Measurements from ENCODE around the gene IZUMO3. TPM values are rescaled to one million over a fixed set of nuclear protein-coding genes. Genes with fewer than 3 reads are reported as not detected.

IZUMO3 gene
- total RNA-seq, 1 experiment from 2014 or later = not detected

GRCh38 chr9:24500761-24501160, 44.9 kb downstream of the IZUMO3 start:
- no peaks in the 10 kb centered on the region for H3K36me3 ChIP-seq (ENCODE audit: insufficient read depth, low read length, poor library complexity, severe bottlenecking)
- TF ChIP-seq CTCF (conservative IDR thresholded peaks at IDR 0.05; ENCODE audit: low read depth, low read length) (no peak), EZH2 (IDR thresholded peaks at IDR 0.05; ENCODE audit: borderline replicate concordance, low read depth, low read length, poor library complexity, severe bottlenecking) (no peak)
- POLR2A ChIA-PET (ENCODE audit: low non-redundant PET) = no interaction called here
- intact Hi-C loops (cut with micrococcal nuclease; ENCODE audit: unreplicated experiment) = no loop called here
- no peak for DNase-seq (ENCODE audit: low spot score)
- H3K9me3 ChIP-seq (ENCODE audit: low read depth, low read length, poor library complexity, severe bottlenecking) = no peaks in the 10 kb centered on the region
- no peaks in the 10 kb centered on the region for H3K4me1 ChIP-seq (ENCODE audit: insufficient read depth, low read length, poor library complexity, severe bottlenecking)
- H3K4me3 ChIP-seq (ENCODE audit: low read depth, low read length, poor library complexity, severe bottlenecking) = no peak overlapping the region
- CTCF ChIA-PET = no interaction called here
- no peaks in the 10 kb centered on the region for H3K27me3 ChIP-seq (replicated peaks; ENCODE audit: insufficient read depth, low read depth, low read length, poor library complexity)
- H3K27ac ChIP-seq (ENCODE audit: low read depth, low read length, poor library complexity, severe bottlenecking) = no peak overlapping the region
- BruUV-seq (replicated peaks) = no TSS peak

GRCh38 chr9:24498632-24499031, 47.1 kb downstream of the IZUMO3 start:
- Histone ChIP-seq H3K4me1 (ENCODE audit: insufficient read depth, low read length, poor library complexity, severe bottlenecking) (no peaks in the 10 kb centered on the region), H3K27ac (ENCODE audit: low read depth, low read length, poor library complexity, severe bottlenecking) (no peak overlapping the region), H3K36me3 (ENCODE audit: insufficient read depth, low read length, poor library complexity, severe bottlenecking) (no peaks in the 10 kb centered on the region), H3K27me3 (replicated peaks; ENCODE audit: insufficient read depth, low read depth, low read length, poor library complexity) (no peaks in the 10 kb centered on the region), H3K4me3 (ENCODE audit: low read depth, low read length, poor library complexity, severe bottlenecking) (no peak overlapping the region), H3K9me3 (ENCODE audit: low read depth, low read length, poor library complexity, severe bottlenecking) (no peaks in the 10 kb centered on the region)
- POLR2A ChIA-PET (ENCODE audit: low non-redundant PET) = no interaction called here
- no TSS peak for BruUV-seq (replicated peaks)
- DNase-seq (ENCODE audit: low spot score) = no peak
- CTCF ChIA-PET = no interaction called here
- TF ChIP-seq CTCF (conservative IDR thresholded peaks at IDR 0.05; ENCODE audit: low read depth, low read length) (no peak), EZH2 (IDR thresholded peaks at IDR 0.05; ENCODE audit: borderline replicate concordance, low read depth, low read length, poor library complexity, severe bottlenecking) (no peak)
- intact Hi-C loops (cut with micrococcal nuclease; ENCODE audit: unreplicated experiment) = no loop called here

GRCh38 chr9:24497671-24498070, 48.0 kb downstream of the IZUMO3 start:
- ChIA-PET POLR2A (ENCODE audit: low non-redundant PET) (no interaction called here), CTCF (no interaction called here)
- DNase-seq (ENCODE audit: low spot score) = no peak

More at GRCh38 chr9:24497671-24498070, 48.0 kb downstream of the IZUMO3 start:
- H3K9me3 ChIP-seq (ENCODE audit: low read depth, low read length, poor library complexity, severe bottlenecking) = no peaks in the 10 kb centered on the region
- H3K36me3 ChIP-seq (ENCODE audit: insufficient read depth, low read length, poor library complexity, severe bottlenecking) = no peaks in the 10 kb centered on the region
- H3K4me1 ChIP-seq (ENCODE audit: insufficient read depth, low read length, poor library complexity, severe bottlenecking) = no peaks in the 10 kb centered on the region
- no peaks in the 10 kb centered on the region for H3K27me3 ChIP-seq (replicated peaks; ENCODE audit: insufficient read depth, low read depth, low read length, poor library complexity)
- no peak for TF ChIP-seq EZH2 (IDR thresholded peaks at IDR 0.05; ENCODE audit: borderline replicate concordance, low read depth, low read length, poor library complexity, severe bottlenecking)
- TF ChIP-seq CTCF (conservative IDR thresholded peaks at IDR 0.05; ENCODE audit: low read depth, low read length) = no peak
- no TSS peak for BruUV-seq (replicated peaks)
- no peak overlapping the region for H3K27ac ChIP-seq (ENCODE audit: low read depth, low read length, poor library complexity, severe bottlenecking)
- intact Hi-C loops (cut with micrococcal nuclease; ENCODE audit: unreplicated experiment) = no loop called here
- no peak overlapping the region for H3K4me3 ChIP-seq (ENCODE audit: low read depth, low read length, poor library complexity, severe bottlenecking)

All from A673 (cell line).